ENCODE results near the gene ZNF143.

DNA sequence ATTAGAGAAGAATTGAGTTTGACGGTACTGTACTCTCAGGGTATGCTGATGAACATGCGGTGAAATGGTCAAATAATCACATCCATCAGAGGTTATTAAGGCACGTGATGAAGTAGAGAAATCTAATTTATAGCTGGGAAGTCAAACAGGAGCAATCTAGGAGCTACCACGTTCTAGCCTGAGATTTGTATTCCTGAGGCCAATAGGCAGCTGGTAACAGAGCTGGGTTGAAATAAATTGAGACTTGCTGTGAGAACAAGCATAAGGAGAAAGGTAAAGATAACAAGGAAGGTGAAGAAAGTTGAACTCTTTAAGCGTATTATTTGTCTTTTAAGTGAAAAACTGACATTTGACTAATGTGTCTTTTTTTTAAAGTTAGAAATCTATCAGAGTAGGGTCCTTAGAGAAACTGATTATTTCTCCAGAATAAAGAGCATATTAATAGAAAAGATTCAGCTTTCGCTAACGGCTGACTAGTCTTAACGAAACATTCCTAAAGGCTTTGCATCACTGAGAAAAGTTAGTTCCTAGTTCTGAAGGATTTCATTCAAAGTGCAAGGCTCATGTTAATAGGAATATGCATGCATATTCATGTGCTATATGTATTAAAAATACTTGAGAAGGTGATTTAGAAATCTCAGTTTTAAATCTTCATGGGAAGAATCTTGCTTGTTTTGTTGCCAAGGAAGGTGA, 107.5 kb downstream of the ZNF143 start:
- TF ChIP-seq, protein P1, sequence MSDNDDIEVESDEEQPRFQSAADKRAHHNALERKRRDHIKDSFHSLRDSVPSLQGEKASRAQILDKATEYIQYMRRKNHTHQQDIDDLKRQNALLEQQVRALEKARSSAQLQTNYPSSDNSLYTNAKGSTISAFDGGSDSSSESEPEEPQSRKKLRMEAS (IDR thresholded peaks at IDR 0.05) = no peak
- no peak for TF ChIP-seq EED (CRISPR knock-in tag; IDR thresholded peaks at IDR 0.05)
- TF ChIP-seq, protein P2, sequence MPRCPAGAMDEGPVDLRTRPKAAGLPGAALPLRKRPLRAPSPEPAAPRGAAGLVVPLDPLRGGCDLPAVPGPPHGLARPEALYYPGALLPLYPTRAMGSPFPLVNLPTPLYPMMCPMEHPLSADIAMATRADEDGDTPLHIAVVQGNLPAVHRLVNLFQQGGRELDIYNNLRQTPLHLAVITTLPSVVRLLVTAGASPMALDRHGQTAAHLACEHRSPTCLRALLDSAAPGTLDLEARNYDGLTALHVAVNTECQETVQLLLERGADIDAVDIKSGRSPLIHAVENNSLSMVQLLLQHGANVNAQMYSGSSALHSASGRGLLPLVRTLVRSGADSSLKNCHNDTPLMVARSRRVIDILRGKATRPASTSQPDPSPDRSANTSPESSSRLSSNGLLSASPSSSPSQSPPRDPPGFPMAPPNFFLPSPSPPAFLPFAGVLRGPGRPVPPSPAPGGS (CRISPR knock-in tag; IDR thresholded peaks at IDR 0.05) = no peak
- no peak for TF ChIP-seq HIVEP1 (CRISPR knock-in tag; IDR thresholded peaks at IDR 0.05)
- no peak for TF ChIP-seq GABPA (IDR thresholded peaks at IDR 0.05; ENCODE audit: low read depth, low read length)
- no peak for TF ChIP-seq GABPA (CRISPR knock-in tag; IDR thresholded peaks at IDR 0.05; ENCODE audit: low read depth)
- TF ChIP-seq THYN1 (CRISPR knock-in tag; IDR thresholded peaks at IDR 0.05; ENCODE audit: borderline replicate concordance, low read depth) = no peak
- TF ChIP-seq, protein P3, sequence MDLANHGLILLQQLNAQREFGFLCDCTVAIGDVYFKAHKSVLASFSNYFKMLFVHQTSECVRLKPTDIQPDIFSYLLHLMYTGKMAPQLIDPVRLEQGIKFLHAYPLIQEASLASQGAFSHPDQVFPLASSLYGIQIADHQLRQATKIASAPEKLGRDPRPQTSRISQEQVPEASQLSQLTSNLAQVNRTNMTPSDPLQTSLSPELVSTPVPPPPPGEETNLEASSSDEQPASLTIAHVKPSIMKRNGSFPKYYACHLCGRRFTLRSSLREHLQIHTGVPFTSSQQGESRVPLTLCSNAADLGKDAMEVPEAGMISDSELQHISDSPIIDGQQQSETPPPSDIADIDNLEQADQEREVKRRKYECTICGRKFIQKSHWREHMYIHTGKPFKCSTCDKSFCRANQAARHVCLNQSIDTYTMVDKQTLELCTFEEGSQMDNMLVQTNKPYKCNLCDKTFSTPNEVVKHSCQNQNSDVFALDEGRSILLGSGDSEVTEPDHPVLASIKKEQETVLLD (CRISPR knock-in tag; IDR thresholded peaks at IDR 0.05; ENCODE audit: low read depth) = no peak
- no peak for TF ChIP-seq POLR2AphosphoS5 (IDR thresholded peaks at IDR 0.05; ENCODE audit: low read depth, low read length)
- no peak for TF ChIP-seq ZNF749 (CRISPR knock-in tag; IDR thresholded peaks at IDR 0.05; ENCODE audit: borderline replicate concordance)
- TF ChIP-seq ZNF883 (CRISPR knock-in tag; IDR thresholded peaks at IDR 0.05; ENCODE audit: not compliant biosample characterization) = no peak
